HEK293T (cell line): ENCODE measurements around the gene ATAT1.

Experiments
- HDGF ChIP-seq: fragments of 450-650 bp; IDR thresholded peaks from 2 replicates; pipeline ENCODE4 v1.6.1; 2017; ENCODE audit warnings: antibody characterized with exemption, borderline replicate concordance
- L3MBTL2 ChIP-seq: fragments of 450-650 bp; conservative IDR thresholded peaks from 2 replicates; pipeline ENCODE4 v1.6.1; 2016; ENCODE audit warnings: mild to moderate bottlenecking
- SP1 ChIP-seq: fragments of 450-650 bp; IDR thresholded peaks from 2 replicates; pipeline ENCODE4 v1.6.1; 2017
- TARDBP ChIP-seq: fragments of 450-650 bp; IDR thresholded peaks from 2 replicates; pipeline ENCODE4 v1.6.1; 2016

GRCh38 chr6:30635834-30636233 lies 9.2 kb downstream of the ATAT1 start:
- TF ChIP-seq SP1 (no peak), HDGF (no peak), L3MBTL2 (no peak), TARDBP (no peak)
